ENCODE data around the gene TBXA2R.

Gene TBXA2R

DNA sequence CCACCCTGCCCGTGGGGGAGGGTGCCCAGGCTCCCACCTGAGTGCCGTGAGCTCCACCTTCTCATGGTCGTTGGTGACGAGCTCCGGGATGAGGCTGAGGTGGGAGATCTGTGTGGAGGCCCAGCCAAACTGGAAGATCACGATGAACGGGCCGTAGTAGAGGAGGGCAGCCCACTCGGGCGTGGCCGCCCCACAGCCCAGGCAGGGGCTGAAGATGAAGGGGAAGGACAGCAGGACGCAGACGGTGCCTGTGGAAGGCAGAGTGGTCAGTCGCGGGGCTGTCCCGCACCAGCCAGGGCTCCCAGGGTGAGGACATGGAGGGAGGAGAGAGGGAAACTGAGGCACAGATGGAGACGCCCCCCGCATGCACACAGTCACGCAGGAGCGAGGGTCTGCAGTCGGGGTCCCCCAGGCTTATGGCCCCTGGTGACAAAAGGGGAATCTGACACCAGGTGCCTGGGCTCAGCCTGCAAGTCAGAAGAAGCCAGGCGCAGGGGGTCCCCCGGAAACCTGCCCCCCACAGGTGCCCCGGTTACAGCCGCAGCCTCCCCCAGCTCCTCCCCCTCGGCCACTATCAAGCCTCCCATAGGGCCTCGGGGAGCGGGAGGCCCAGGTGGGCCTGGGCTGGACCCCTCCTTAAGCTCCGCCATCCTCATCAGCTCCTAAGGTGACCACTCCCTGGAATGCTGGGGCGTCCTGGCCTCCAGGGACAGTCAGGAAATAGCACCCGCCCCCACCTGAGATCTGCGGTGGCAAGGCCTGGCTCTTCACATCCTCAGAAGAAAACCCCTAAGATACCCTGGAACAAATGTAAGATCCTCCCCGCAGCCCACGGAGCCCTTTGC is 55.5 kb downstream of the TBXA2R start:
- no peak for DNase-seq

DNA sequence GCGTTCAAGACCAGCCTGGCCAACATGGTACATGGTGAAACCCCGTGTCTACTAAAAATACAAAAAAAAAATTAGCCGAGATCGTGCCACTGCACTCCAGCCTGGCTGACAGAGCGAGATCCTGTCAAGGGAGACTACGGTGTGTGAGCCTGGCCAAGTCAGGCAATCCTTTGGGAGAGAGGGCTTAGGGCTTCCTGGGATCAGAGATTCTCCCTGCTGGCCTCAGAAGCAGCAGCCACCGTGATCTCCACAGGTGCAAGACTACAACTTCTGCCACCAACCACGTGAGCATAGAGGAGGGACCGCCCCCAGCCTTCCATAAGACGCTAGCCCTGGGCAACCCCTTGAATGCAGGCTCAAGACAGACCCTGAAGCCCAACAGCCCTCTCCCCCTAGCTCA is 56.9 kb downstream of the TBXA2R start:
- DNase-seq: no peak

DNA sequence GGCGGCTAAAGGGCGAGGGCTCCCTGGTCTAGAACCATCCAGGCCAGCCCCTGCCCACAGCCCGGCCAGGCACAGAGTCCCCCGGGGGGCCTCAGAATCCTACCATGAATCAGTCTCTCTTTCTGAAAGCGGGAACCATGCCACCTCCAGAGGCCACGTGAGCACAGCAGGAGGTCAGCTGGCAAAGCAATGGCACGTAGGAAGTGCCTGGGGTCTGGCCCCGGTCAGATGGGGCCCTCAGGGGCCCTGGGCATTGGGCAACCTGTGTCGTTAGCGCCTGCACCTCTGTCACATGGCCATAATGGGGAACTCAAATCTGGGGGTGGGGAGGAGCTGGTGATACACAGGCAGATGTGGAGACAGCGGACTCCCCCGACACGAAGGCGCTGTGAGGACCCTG is 58.1 kb downstream of the TBXA2R start:
- no peak for DNase-seq

DNA sequence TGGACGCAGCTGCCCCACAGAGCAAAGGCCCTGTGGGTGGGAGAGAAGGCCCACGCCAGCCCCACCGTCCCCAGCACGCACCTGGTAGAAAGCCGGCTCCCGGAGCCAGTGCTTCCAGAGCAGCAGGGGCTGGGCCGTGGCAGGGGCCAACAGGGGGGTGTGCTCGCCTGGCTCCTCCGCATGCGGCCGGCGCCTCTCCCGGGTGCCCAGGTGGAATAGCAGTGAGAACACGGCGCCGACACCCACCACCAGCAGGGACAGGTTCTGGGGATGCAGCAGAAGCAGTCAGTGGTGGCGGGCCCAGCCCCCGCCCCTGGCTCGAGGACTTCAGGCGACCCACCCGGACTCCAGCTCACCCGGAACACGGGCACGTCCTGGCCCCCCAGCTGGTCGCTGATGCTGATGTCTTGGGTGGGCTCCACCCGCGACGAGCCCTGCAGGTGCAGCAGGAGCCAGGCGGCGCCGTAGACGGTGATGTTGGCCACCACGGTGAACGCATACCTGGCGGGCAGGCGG is 58.9 kb downstream of the TBXA2R start:
- no peak for DNase-seq

DNA sequence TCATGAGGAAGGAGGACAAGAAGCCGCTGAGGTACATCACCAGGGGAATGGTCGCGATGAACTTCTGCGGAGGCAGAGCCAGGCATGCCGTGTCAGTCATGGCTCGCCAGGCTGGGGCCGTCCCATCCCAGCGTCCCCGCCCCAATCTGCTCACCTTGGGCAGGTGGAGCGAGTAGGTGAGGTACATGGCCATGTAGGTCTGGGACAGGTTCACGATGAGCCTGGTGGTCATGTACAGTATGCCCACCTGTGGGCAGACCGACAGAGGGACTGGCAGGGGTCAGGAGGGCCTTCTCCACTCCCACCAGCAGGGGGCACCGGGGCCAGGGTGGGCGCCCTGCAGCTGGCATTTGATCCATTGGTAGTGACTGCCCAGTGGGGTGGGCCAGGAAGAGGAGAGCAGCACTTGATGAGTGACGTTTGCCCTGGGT is 59.4 kb downstream of the TBXA2R start:
- no peak for DNase-seq

DNA sequence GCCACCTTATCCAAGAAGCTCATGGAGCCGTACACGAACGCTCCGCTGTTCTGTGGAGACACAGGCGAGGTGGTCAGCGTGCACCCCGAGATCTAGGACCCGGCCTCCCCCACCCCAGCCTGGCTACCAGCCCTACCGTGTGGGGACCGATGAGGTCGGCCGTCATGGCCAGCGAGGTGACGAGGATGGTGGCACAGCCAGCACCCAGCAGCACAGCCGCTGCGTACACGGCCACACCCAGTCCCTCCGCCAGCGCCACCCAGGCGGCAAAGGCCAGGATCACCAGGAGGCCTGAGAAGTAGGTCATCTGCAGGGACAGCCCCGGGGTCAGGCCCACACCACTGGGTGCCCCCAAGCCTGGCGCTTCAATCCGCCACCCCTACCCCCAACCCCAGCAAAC is 60.6 kb downstream of the TBXA2R start:
- no peak for DNase-seq

DNA sequence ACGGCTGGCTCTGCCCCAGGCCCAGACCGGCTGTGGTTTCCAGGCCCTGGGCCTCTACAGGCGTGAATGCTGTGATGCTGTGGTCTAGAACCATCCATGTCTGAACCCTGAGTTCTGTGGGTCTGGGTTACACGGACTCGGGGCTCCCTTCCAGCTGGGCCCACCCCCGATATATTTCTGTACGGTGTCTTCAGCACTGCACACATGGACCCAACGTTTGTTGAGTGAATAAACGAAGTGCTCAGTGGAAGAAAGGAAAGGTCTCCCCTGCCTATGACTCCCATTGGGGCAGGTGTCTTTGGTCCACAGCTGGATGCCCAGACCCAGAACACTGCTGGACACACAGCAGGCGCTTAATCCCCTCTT is 61.0 kb downstream of the TBXA2R start:
- DNase-seq: no peak

DNA sequence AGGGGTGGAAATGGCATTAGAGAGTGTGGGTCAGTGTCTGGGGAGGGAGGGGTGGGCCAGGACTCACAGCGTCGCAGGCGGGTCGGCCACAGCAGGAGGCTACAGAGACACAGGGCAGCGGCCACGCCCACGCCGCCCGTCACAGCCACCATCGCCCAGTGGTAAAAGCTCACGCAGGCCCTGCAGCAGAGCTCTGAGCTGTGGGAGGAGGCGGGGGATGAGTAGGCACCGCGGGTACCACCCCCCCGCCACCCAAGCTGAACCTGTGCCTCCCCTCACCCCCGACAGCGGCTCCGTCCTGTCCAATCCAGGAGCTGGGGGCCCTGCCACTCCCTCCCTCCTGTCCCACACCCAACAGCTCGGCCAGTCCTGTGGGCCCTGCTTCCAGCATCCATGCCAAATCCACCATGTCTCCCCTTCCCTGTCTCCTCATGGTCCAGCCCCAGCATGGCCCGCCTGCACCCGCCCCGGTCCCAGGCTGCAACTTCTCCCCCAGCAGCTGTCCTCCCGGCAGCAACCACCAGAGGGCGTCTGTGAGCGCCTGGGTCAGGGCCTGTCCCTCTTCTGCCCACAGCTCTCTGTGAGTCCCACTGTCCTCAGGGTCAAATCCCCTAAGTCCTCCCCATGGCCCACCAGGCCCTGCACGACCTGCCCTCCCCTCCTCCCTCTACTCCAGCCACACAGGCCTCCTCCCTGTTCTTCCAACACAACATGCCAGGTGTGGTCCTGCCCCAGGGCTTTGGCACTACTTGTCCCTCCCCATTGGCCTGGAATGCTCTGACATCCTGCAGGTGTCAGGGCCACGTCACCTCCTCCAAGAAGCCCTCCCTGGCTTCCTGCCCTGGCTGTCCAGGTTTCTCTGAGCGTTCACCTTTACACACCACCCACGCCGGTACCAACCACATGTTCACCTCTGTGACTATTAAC is 61.7 kb downstream of the TBXA2R start:
- peak; percentile 37 for DNase-seq
